Right lobe of liver (tissue), 6 donors: Measurements from ENCODE around the gene PML. TPM values are rescaled to one million over a fixed set of nuclear protein-coding genes. Genes with fewer than 3 reads are reported as not detected.

Experiments used
- ATAC-seq, 4 donors: fragments of 200-7000 bp; cut with Tn5 transposase; one replicate each; pipeline ENCODE4 v1.9.1; 2020; ENCODE audit warnings: mild to moderate bottlenecking in 4 of 4, moderate library complexity in 4 of 4
- DNase-seq, 3 donors: peaks; one replicate each; pipeline ENCODE4 v3.0.0-alpha.2; 2020
- H3K27ac ChIP-seq, 3 donors: fragments of 200-600 bp; one replicate each; pipeline ENCODE4 v1.8.0; 2022
- H3K27me3 ChIP-seq, 2 donors: fragments of 200-600 bp; one replicate each; pipeline ENCODE4 v1.8.0; 2022
- H3K36me3 ChIP-seq, 4 donors: fragments of 200-600 bp; sonication (generic) in 1 of 4; one replicate each; pipeline versions ENCODE4 v1.5.1 to v1.8.0; 2017 to 2022; ENCODE audit warnings: control low read depth in 1 of 4
- H3K4me1 ChIP-seq, 4 donors: fragments of 200-600 bp; sonication (generic) in 1 of 4; one replicate each; pipeline versions ENCODE4 v1.5.1 to v1.8.0; 2017 to 2022; ENCODE audit warnings: control low read depth in 1 of 4
- H3K4me3 ChIP-seq, 3 donors: fragments of 200-600 bp; one replicate each; pipeline ENCODE4 v1.8.0; 2022
- H3K9me3 ChIP-seq, 4 donors: fragments of 200-600 bp; sonication (generic) in 1 of 4; one replicate each; pipeline versions ENCODE4 v1.5.1 to v1.8.0; 2017 to 2022; ENCODE audit warnings: control low read depth in 1 of 4
- CTCF ChIP-seq, 4 donors: fragments of 200-600 bp in 3 of 4; fragments of 450-650 bp in 1 of 4; IDR thresholded peaks; one replicate each; pipeline versions ENCODE4 v1.5.1 to v1.8.0; 2016 to 2022; ENCODE audit warnings: antibody characterized with exemption in 4 of 4, mild to moderate bottlenecking in 2 of 4
- POLR2A ChIP-seq: fragments of 450-650 bp; IDR thresholded peaks from one replicate; pipeline ENCODE4 v1.6.1; 2017; ENCODE audit warnings: antibody characterized with exemption, mild to moderate bottlenecking
- WGBS: methylation state at CpG from one replicate; pipeline ENCODE4 v1.1.6; 2018; ENCODE audit warnings: low coverage, low lambda C conversion rate; ENCODE audit not compliant: insufficient coverage; ENCODE audit errors: missing lambda C conversion rate; 5-methylcytosine and 5-hydroxymethylcytosine counted together
- intact Hi-C, 2 donors: fragments of 100-400 bp; cut with DNase I; formaldehyde crosslinking; loops; one replicate each; pipeline versions ENCODE4 v1.11.2 to v1.14.1; 2022
- total RNA-seq, 6 experiments: library from RNA; depleted of rRNA in 2 of 6; stranded (reverse); fragments of >200 nt in 2 of 6; fragmentation: NEBNext Ultra II Directional in 3 of 6; extraction: Animal tissue kit (Norgen Biotek cat#: 25700) in 3 of 6; gene quantifications; one replicate each; pipeline versions ENCODE4 v1.1.0 to v1.2.4, GENCODE V29; 2016 to 2023
- donor health status: DM: no; HTN: yes; CAD: no.
- donor health status: DM: no; HTN: no; CAD: no.
- donor health status: DM: no; HTN: no; CAD: no.
- donor health status: DM: no; HTN: yes; CAD: no.
- donor health status: DM: no; HTN: yes; CAD: no.

The PML gene
- total RNA-seq, 6 experiments from 2014 or later = 10.8 to 36.1 (median 16.7) TPM

GRCh38 chr15:73978896-73979295, 15.6 kb upstream of the PML start:
- H3K4me3 ChIP-seq = no peak overlapping the region
- WGBS = 89% methylated on average over 3 of the region's 3 CpGs
- H3K9me3 ChIP-seq = no peaks in the 10 kb centered on the region
- H3K27me3 ChIP-seq = no peaks in the 10 kb centered on the region
- no peak overlapping the region for H3K27ac ChIP-seq
- ATAC-seq (no peak), DNase-seq (no peak)
- intact Hi-C loops = loop anchor here in 1 of 2 donors (5.0 kb wide), 1 partner anchor 58 kb away; no protein-coding TSS in a partner anchor
- no peak for TF ChIP-seq CTCF (IDR thresholded peaks at IDR 0.05)
- TF ChIP-seq POLR2A = no peak
- no peaks in the 10 kb centered on the region for H3K36me3 ChIP-seq
- H3K4me1 ChIP-seq = peaks cover 0 to 11% (median 0%) of the 10 kb centered on the region in 4 donors

- Histone ChIP-seq H3K27me3 (no peaks in the 10 kb centered on the region), H3K4me3 (no peak overlapping the region), H3K27ac (no peak overlapping the region), H3K9me3 (no peaks in the 10 kb centered on the region), H3K36me3 (peaks cover 0 to 4% (median 0%) of the 10 kb centered on the region in 4 donors), H3K4me1 (peaks cover 0 to 11% (median 0%) of the 10 kb centered on the region in 4 donors)
- ATAC-seq (no peak), DNase-seq (peak in 1 of 3 donors; percentile 1)
- WGBS = 100% methylated on average over 1 of the region's 1 CpG
- TF ChIP-seq CTCF (IDR thresholded peaks at IDR 0.05) (no peak), POLR2A (no peak)
- intact Hi-C loops = loop anchor here in 1 of 2 donors (5.0 kb wide), 1 partner anchor 58 kb away; no protein-coding TSS in a partner anchor
These were observed 14.9 kb upstream of the PML start for GRCh38 chr15:73979636-73980035.

- ATAC-seq (peak in 2 of 4 donors; percentile 8 to 18), DNase-seq (no peak)
- WGBS = 27% methylated on average over 5 of the region's 5 CpGs
- H3K36me3 ChIP-seq = peaks cover 0 to 4% (median 0%) of the 10 kb centered on the region in 4 donors
- TF ChIP-seq POLR2A (no peak), CTCF (IDR thresholded peaks at IDR 0.05) (no peak)
- H3K27me3 ChIP-seq = no peaks in the 10 kb centered on the region
- H3K27ac ChIP-seq = peak overlapping the region in 1 of 3 donors; percentile 1
- peaks cover 0 to 11% (median 0%) of the 10 kb centered on the region in 4 donors for H3K4me1 ChIP-seq
- H3K4me3 ChIP-seq = no peak overlapping the region
- intact Hi-C loops = no loop called here
- H3K9me3 ChIP-seq = no peaks in the 10 kb centered on the region
These were observed 12.7 kb upstream of the PML start for GRCh38 chr15:73981761-73982221.

GRCh38 chr15:73982222-73982962, 12.1 kb upstream of the PML start:
- peak overlapping the region in 1 of 3 donors; percentile 1 for H3K27ac ChIP-seq

More at GRCh38 chr15:73982222-73982962, 12.1 kb upstream of the PML start:
- intact Hi-C loops = no loop called here
- Histone ChIP-seq H3K27me3 (no peaks in the 10 kb centered on the region), H3K4me3 (no peak overlapping the region), H3K4me1 (peaks cover 0 to 11% (median 0%) of the 10 kb centered on the region in 4 donors), H3K36me3 (peaks cover 0 to 4% (median 0%) of the 10 kb centered on the region in 4 donors), H3K9me3 (no peaks in the 10 kb centered on the region)
- DNase-seq (peak; percentile 55 to 68 (median 57)), ATAC-seq (peak; percentile 63 to 77 (median 76))
- TF ChIP-seq CTCF (IDR thresholded peaks at IDR 0.05) (no peak), POLR2A (no peak)
- WGBS = 60% methylated on average over 1 of the region's 8 CpGs
